SW 1271 (cell line): ENCODE measurements around the gene TRRAP.

ENCODE experiments used
- DNase-seq, 2 experiments: peaks; one replicate each; lab custom pipeline; 2025; lab: John Stamatoyannopoulos, UW

Gene TRRAP

DNA sequence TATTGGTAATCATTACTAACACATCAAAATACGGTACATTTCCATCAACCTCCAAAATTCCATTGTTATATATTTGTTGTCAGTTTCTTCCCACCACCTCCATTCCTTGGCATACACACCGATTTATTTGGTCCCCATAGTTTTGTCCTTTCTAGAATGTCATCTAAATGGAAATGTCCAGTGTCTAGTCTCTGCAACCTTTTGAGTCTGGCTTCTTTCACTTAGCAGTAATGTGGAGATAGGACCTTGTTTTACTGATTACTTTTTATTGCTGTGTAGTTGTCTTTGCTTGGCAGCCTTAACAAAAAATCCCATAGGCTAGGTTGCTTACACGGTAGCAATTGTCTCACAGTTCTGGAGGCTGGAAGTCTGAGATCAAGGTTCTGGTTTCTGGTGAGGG lies 22.5 kb downstream of the TRRAP start:
- no peak for DNase-seq

DNA sequence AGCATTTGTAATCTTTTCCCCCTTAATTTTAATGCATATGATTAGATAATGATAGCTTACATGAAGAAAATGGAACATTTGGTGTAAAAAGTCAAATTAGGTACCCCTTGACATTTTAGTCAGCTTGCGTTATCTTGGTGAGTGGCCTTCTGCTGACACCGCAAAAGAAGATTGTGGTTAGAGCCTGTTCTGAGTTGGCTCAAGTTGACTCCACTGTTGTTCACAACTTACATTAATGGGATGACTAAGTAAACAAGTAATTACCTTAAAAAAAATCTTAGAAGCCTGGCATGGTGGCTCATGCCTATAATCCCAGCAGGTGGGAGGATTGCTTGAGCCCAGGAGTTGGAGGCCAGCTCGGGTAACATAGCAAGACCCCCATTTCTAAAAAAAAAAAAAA lies 24.2 kb downstream of the TRRAP start:
- no peak for DNase-seq

DNA sequence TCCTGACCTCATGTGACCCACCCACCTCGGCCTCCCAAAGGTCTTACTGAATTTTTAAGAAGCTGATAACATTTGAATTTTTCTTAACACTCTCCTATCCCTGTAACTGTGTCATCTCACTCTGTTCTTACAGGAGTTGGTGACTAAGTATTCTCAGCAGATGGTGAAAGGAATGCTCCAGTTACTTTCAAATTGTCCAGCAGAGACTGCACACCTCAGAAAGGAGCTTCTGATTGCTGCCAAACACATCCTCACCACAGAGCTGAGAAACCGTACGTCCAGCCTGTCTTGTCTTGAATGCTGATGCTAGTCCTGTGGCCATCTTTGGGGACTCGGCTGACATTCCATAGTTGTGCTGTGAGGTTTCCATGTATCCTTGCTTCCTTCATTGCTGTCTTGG lies 24.9 kb downstream of the TRRAP start:
- DNase-seq = no peak

DNA sequence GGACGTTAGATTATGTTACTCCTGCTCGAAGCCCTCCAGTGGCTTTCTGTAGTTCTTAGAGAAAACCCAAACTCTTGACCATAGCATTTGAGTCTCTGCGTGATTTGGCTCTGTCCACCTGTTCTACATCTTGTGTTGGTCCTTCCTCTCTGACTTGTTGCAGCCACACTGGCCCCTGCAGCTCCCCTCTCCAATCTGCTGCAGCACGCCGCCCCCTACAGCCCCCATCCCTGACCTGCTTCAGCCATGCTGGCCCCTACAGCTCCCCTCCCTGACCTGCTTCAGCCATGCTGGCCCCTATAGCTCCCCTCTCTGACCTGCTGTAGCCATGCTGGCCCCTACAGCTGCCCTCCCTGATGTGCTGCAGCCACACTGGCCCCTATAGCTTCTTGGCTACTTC lies 29.2 kb downstream of the TRRAP start:
- no peak for DNase-seq

DNA sequence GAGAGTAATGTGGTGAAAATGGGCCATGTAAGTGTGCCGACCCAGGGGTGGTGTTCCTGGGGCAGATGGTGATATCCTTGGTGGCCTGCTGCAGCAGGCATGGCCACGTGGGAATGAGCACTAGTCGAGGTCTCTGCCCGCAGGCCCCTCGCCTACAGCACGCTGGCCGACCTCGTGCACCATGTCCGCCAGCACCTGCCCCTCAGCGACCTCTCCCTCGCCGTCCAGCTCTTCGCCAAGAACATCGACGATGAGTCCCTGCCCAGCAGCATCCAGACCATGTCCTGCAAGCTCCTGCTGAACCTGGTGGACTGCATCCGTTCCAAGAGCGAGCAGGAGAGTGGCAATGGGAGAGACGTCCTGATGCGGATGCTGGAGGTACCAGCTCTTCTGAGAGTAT lies 30.3 kb downstream of the TRRAP start:
- DNase-seq = no peak

DNA sequence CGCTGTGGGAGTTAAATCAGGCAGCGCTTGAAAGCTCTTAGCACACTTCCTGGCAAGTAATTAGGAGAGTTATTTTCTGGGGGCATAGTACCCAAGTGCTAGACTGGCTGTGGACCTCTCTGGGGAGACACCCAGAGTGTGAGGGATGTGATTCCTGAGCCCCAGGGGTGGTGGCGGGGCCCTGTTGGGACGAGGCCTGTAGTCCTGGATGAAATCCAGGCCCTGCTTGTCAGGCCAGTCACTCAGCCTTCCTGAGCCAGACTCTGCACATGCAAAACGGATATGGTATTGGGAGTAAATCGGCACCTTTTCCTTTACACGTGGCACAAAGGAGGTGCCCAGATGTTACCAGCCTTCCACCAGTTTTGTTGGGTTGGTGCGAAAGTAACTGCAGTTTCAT lies 31.2 kb downstream of the TRRAP start:
- no peak for DNase-seq

DNA sequence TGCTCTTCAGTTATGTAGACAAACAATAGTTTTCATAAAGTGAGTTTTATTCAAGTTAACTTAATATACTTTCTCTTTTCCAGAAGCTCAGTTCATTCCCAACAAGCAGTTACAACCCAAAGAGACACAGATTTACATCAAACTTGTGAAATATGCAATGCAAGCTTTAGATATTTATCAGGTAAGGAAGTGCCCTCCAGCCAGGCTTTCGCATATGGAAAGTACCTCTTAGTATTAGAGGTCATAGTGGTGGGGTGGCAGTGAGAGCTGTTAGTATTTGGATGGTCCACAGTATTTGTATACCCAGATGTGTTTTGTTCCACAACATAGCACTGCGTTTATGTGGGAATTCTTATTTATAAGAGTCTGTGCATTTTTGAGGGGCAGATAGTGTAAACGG lies 32.1 kb downstream of the TRRAP start:
- DNase-seq = no peak

DNA sequence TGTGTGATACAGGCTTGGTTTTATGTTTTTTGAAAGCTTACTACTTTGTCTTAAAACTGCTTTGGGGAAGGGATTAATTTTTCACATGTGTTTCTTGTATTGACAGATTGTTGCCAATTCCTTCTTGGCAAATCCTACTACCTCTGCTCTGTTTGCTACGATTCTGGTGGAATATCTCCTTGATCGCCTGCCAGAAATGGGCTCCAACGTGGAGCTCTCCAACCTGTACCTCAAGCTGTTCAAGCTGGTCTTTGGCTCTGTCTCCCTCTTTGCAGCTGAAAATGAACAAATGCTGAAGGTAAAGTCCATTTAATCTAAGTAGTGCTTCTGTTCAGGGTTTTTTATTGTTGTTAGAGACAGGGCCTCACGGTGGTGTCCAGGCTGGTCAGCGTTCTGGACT lies 33.6 kb downstream of the TRRAP start:
- no peak for DNase-seq

DNA sequence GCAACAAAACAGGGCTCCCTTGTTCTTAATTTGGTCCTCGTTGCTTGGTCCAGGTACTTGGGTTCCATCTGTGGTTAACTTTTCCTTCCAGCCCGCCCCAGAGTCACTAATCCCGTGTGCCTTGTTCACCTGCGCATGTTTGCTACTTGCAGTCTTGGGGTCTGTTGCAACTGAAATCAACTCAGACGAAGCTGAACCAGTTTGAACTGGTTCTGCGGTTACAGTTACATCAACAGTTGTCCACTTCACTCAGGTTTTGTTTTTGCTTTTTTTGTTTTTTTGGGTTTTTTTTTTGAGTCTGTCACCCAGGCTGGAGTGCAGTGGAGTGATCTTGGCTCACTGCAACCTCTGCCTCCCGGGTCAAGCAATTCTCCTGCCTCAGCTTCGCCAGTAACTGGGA lies 34.7 kb downstream of the TRRAP start:
- no peak for DNase-seq

DNA sequence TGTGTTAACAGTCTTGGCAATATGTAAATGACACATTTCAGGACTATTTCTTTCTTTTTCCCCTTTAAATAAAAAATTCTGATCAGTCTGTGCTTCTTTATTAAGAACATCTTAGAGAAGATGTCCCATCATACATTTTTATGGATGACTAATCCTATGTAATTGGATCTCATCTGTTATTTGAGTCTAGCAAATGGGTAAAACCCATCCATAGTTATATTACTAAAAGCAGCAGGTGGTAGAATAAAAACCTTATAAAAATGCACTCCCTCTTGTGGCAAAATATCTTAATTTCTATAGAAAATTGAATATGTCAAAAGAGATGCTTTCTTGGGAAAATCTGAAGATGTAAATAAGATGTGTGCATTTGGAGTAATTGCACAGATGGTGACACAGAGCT lies 35.3 kb downstream of the TRRAP start:
- peak in 1 of 2 experiments; percentile 20 for DNase-seq

DNA sequence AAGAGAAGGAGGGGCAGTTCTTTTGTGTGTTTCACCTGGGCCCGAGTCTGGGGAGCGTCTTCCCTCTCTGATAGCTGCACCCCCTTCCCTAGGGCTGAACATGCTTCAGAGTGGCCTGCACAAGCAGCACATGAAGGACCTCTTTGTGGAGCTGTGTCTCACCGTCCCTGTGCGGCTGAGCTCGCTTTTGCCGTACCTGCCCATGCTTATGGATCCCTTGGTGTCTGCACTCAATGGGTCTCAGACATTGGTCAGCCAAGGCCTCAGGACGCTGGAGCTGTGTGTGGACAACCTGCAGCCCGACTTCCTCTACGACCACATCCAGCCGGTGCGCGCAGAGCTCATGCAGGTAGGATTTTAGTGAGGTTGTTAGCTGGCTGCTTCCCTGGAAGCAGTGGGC lies 39.0 kb downstream of the TRRAP start:
- DNase-seq = no peak

DNA sequence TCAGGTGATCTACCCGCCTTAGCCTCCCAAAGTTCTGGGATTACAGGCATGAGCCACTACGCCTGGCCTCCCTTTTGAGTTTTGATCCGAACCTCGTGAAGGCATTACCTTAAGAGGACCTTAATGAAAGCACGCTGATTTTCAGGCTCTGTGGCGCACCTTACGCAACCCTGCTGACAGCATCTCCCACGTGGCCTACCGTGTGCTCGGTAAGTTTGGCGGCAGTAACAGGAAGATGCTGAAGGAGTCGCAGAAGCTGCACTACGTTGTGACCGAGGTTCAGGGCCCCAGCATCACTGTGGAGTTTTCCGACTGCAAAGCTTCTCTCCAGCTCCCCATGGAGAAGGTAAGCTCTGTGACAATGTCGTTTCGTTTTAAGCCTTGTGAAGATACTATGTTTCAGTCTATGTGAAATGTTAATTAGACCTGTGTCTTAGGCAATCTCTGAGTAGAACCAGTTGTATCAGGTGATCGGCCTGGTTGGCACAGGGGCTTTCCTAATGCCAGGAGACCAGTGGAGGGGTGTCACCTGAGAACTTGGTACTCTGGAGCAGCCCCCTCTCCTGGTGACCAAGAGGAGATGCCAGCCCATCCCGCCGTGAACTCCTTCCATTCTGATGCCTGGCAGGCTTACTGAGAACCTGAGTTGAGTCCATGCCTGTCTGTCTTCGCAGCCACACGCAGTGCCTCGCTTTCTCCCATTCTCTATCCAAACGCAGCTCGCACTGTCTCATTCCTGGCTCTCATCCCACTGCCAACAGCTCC lies 43.5 kb downstream of the TRRAP start:
- no peak for DNase-seq

DNA sequence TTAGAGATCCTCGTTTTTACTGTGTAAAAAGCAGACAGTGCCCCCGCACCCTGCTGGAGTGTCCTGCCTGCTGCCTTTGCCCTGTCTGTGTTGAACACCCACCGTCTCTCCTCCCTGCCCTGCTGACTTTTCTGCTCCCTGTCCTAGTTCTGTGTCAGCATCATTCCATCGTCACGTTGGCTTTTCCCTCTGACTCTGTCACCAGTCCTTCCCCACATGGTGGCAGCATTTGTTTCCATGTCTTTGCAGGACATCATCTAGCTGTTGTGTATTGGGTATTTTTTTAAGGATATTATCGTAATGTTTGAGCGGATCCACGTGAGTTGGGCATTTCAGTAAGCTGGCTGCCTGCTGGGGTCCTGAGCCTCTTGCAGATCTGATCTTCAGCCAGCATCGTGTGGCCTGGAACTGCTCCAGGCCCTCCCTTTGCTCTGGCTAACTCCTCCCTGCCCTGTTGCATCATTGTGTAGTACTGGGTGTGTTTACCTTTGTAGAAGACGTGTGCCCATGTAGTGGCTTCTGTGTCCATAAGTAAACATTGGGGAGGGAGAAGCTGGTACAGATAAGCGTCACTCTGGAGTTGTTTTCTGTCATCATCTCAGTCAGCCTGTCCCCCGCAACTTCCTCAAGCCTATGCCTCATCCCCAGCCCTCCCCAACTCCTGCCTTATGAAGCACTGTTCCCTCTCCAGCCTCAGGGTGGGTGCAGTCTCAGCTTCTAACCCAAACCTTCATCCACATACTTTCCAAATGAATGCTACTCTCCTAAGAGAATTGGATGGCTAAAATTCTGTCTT lies 44.3 kb downstream of the TRRAP start:
- DNase-seq = no peak

DNA sequence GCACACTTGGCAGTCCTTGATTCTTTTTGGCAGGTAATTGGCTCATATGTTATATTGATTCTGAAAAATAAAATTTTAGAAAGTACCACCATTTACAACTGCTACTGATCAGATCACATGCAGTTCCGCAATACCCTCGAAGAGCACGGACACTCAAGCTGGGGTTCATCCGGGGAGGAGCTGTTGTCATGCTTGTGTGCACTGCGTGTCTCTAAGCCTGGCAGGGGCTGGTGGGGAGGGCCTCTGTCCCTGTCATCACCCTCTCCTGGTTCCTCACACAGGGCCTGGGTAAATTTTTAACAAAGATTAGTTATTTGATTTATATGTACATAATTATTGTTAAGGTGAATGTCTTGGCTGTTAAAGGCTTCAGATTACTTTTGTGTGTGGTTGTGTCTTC lies 45.2 kb downstream of the TRRAP start:
- no peak for DNase-seq

DNA sequence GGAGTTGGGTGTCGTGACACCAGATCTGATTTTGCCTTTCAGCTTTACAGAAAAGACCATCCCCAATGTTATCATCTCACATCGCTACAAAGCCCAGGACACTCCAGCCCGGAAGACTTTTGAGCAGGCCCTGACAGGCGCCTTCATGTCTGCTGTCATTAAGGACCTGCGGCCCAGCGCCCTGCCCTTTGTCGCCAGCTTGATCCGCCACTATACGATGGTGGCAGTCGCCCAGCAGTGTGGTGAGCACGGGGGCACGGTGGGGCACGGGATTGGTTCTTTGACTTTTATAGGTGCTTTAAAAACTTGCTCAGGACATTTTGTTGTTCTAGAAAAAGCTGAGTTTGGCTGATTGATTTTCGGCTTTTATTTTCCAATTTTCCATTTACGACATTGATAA lies 48.8 kb downstream of the TRRAP start:
- DNase-seq = no peak

DNA sequence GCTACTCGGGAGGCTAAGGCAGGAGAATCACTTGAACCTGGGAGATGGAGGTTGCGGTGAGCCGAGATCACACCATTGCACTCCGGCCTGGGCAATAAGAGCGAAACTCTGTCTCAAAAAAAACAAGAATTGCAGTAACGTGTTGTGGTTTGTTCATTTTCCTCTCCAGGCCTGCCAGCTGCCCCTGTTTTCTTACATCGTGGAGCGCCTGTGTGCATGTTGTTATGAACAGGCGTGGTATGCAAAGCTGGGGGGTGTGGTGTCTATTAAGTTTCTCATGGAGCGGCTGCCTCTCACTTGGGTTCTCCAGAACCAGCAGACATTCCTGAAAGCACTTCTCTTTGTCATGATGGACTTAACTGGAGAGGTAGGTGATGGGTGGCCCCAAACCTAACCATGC lies 52.1 kb downstream of the TRRAP start:
- no peak for DNase-seq

DNA sequence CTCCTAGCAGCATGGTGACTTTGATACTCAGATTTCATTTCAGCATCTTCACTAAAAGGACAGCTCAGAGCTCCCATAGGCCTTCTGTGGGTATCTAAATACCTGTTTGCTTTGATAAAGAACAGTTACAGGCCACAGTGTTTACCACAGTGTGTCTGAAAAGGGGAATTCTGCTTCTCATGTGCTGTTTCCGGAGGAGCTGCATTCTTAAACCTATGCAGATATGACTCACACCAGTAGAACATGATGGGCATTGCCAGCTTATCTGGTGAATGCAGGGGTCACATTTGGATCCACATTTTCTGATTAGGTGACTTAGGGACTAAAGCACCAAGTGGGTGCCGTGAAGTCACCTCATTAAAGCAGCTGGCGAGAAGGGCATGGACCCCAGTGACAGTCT lies 52.6 kb downstream of the TRRAP start:
- no peak for DNase-seq

DNA sequence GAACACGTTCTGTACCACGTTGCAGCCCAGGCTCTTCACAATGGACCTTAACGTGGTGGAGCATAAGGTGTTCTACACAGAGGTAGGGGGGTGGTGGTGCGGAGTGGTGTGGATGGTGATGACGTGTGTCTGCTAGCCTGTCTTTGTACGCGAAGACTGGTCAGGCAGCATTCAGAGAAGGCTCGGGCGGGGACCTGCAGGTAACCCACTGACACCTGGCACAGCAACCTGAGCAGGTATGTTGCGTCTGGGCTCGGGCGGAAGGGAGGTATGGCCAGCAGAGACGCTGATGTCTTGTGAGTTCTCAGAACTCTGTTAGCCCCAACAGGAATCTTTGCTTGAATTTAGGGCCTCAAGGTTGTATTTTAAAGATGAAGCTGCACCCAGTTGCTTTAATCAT lies 55.0 kb downstream of the TRRAP start:
- DNase-seq = no peak

DNA sequence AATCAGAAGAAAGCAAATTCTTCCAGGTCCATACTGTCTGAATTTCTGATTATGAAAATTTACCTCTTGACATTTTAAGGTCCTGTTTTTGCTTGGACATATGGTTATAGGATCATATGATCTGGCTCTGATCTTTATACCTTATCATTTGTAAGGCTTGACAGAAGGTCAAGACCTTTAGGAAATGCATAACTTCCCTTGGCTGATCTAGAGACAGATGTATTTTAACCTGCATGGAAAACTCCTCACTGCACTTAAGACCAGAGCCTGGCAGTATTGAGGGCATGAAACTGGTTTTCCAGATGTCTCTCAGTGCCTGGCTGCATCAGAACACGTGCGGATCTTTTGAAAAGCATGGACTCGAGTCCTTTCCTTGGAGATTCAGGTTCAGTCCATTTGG lies 55.9 kb downstream of the TRRAP start:
- no peak for DNase-seq

DNA sequence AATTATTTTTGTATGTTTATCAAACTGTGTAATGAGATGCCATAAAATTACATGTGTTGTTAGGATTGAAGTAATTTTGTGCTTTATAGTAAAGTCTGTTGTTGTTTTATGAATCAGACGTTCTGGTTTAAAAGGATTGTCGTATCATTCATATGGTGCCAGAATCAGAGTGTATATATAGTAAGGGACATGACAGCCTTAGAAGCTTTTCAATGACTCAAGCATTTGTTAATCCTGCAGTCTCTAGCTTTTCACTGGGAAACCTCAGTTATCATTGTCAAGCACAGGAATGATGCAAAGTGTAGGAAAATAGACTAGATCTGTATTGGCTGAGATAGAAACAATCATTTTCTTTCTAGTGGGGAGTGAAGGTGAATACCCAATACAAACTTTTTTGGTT lies 57.5 kb downstream of the TRRAP start:
- no peak for DNase-seq

DNA sequence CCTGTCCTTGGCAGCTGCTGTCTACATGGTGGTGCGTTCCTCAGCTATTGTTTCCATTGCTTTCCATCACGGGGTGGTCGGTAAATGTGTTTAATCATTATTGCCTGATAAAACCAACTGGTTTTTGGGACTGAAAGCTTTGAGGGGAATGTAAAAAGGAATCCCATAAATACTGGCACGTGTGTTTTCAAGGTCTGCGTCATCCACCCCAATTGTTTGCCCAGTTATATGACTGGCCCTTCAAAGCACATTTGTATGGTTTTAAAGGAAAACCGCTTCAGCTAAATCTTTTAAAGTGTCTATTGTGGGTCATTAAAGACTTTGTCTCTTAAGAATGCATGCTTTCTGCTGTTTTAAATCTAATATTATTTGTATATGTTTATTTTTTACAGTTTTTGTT lies 65.0 kb downstream of the TRRAP start:
- DNase-seq = no peak

DNA sequence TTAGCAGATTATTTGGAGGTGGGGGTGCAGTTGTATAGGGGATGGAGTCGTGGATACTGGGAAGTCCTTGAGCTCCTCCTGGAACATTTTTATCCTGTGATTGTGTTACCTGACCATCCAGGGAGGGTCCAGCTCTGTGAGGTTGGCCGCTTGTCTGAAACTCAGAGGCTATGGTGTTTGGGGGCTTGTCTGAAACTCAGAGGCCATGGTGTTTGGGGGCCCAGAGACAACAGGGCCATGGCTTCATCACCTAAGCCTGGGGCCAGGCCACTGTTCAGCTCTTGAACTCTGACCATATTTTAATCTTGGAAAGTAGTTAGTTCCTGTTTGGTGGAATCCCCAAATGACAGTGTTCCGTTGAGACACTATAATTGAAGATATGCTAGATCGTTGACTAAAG lies 66.1 kb downstream of the TRRAP start:
- DNase-seq = no peak

DNA sequence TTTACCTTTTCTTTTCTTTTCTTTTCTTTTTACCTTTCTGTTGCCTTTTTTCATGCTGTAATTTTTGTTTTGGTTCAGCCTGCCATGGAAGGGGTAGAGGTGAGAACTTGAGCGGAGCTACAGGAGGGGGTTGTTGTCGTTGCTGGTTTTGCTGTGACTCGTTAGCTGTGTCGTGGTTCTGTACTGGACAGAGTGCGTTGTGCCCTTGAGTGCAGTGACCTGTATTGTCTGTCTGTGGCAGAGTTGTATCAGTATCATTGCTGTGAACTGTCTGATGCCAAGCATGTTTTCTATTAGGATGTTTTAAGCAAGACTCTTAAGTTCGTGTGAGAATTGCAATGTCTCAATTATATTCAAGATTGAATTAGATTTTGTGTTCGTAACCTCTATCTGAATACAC lies 67.5 kb downstream of the TRRAP start:
- no peak for DNase-seq

DNA sequence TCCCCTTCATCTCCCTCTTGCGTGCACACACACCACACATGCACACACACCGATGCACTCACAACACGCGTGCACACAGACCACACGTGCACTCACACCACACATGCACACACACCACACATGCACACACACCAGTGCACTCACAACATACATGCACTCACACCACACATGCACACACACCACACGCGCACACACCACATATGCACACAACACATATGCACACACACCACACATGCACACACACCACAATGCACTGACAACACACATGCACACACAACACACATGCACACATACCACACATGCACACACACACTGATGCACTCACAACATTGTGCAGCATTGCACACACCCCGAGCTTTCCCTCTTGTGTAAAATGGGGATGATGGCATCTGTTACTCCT lies 68.1 kb downstream of the TRRAP start:
- DNase-seq = no peak
